Motor neuron (in vitro differentiated cells): ENCODE results near the gene MCFD2. TPM values are rescaled to one million over a fixed set of nuclear protein-coding genes. Genes with fewer than 3 reads are reported as not detected.
"Not testable (repeated sequence)": the region's sequence is repeated elsewhere in the genome, so short reads cannot be mapped to it uniquely, and the experiment has no call there.

Experiments used
- ATAC-seq, 8 experiments: fragments of 200-7000 bp; cut with Tn5 transposase; replicated peaks in 6 of 8; 2 replicates each; pipeline ENCODE4 v1.8.0; 2021; ENCODE audit warnings: mild to moderate bottlenecking in 8 of 8, moderate library complexity in 8 of 8
- H3K27ac ChIP-seq, 2 donors: fragments of 250-450 bp; sonication (Bioruptor Pico); 2 replicates each; pipeline ENCODE4 v1.9.0; 2021; ENCODE audit warnings: antibody characterized with exemption in 2 of 2, mild to moderate bottlenecking in 2 of 2, moderate library complexity in 1 of 2
- H3K4me1 ChIP-seq, 2 donors: fragments of 250-450 bp; sonication (Bioruptor Pico); replicated peaks in 1 of 2; 2 replicates each; pipeline ENCODE4 v1.6.1; 2021; ENCODE audit warnings: antibody characterized with exemption in 2 of 2, mild to moderate bottlenecking in 2 of 2, moderate library complexity in 1 of 2
- H3K4me3 ChIP-seq, 5 donors: fragments of 250-450 bp; sonication (Bioruptor Pico); 2 replicates each; pipeline ENCODE4 v1.9.0; 2021; ENCODE audit warnings: antibody characterized with exemption in 5 of 5, mild to moderate bottlenecking in 5 of 5, moderate library complexity in 4 of 5
- WGBS, 10 experiments: fragments of 450-650 bp; shearing (Covaris generic); methylation state at CpG; one replicate each; pipeline ENCODE4 v1.0.0; 2022; 5-methylcytosine and 5-hydroxymethylcytosine counted together
- in situ Hi-C, 9 experiments: fragments of 400-800 bp; cut with MboI; loops; one replicate each; pipeline ENCODE4 v1.15.0; 2021; ENCODE audit warnings: low sequenced_read_pairs in 9 of 9, low pct_unique_long_range_greater_than_20kb in 2 of 9; ENCODE audit not compliant: unreplicated experiment in 9 of 9
- total RNA-seq, 8 experiments: library from RNA; unstranded; fragments of 300-600 nt; gene quantifications; 2 replicates each; pipeline versions ENCODE4 v1.2.3 to v1.2.4, GENCODE V29; 2022

The MCFD2 gene
- total RNA-seq, 8 experiments from 2014 or later, result 45.4 to 119 (median 55.8) TPM

DNA sequence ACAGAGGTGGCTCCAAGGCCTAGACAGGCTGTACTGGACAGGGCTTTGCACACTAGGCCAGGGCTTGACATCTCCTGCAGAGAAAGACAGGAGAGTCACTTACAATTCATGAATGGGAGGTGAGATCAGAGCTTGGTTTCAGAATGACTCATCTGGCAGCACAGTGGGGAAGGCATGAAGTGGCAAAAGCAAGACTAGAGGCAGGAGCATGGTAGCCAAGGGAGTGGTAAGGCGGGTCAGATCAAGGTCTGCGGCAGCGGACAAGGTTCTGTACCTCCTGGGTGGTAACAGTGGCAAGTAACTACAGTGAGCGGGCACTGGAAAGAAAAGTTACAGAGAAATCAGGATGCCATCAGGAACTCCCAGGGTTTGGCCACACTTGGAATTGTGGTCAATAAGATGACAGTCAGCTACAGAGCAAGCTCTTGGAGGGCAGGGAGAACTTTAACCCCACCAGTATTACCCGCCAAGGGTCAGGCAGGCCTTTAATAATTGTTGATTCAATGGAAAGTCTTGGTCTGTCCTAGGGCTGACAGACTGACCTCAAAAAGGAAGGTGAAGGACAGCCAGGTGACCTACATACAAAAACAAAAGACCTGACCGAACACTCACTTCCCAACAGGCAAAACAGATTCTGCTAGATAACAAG, 5.7 kb downstream of the MCFD2 start:
- Histone ChIP-seq H3K4me1 (peaks cover 10 to 11% of the 10 kb centered on the region in 2 donors), H3K27ac (no peak overlapping the region), H3K4me3 (no peak overlapping the region)
- peak in 7 of 8 experiments; percentile 59 to 94 (median 88) for ATAC-seq
- in situ Hi-C loops, result loop anchor here in 1 of 9 experiments (25.0 kb wide), 1 partner anchor 1273 kb away; no protein-coding TSS in a partner anchor
- WGBS, 10 experiments, result 72 to 100% (median 91%) methylated on average over 1 to 5 of the region's 6 CpGs; no CpG with 5 or more reads in 4 of the 10 experiments

DNA sequence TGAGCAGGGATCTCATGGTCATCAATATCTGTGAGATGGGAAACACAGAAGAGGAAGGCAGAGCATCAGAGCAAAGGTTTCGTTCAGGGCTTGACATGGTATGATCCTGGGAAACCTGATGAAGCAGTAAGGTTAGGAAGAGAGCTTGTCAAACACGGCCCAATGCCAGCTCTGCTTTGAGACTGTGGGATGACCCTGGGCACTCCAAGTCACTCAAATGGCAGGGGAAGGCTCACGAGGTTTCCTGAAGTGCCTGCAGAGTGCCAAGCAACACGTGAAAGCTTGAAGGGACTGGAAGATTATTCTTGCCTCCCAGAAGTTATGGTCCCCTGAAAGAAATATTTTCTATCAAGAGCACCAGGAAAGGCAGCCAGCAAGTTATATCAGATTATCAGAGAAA, 6.5 kb downstream of the MCFD2 start:
- Histone ChIP-seq H3K27ac (no peak overlapping the region), H3K4me3 (no peak overlapping the region), H3K4me1 (peaks cover 6% of the 10 kb centered on the region in 2 donors)
- no peak for ATAC-seq
- WGBS, 10 experiments, result 17 to 100% (median 83%) methylated on average over 1 to 4 of the region's 4 CpGs; no CpG with 5 or more reads in 3 of the 10 experiments
- in situ Hi-C loops, result loop anchor here in 1 of 9 experiments (25.0 kb wide), 1 partner anchor 1272 kb away; no protein-coding TSS in a partner anchor

DNA sequence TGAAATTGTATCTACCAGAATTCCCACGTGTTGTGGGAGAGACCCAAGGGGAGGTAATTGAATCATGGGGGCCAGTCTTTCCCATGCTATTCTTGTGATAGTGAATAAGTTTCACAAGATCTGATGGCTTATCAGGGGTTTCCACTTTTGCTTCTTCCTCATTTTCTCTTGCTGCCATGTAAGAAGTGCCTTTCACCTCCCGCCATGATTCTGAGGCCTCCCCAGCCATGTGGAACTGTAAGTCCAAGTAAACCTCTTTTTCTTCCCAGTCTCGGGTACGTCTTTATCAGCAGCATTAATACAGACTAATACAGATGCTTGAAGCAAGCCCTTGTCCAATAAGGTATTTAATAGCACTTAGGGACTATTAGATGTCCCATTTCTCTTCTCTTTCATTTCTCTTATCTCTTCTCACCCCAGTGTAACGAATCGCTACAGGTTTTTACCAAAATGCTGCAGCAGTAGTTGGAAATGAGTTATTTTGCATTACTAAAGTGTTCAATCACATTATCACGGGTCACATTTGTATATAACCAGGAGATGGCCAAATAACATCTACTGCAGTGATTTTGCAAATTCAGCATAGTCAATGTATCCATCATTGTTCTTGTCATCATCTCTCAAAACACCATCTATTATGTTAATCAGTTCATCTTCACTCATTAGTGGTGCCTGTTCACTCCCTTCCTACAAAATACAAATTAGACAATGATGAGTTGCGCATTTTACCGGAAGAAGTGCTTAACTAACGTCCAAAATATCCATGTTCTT, 10.5 kb downstream of the MCFD2 start:
- H3K4me1 ChIP-seq, H3K27ac ChIP-seq, H3K4me3 ChIP-seq, ATAC-seq: not testable (repeated sequence)
- 72 to 100% (median 90%) methylated on average over 1 to 10 of the region's 10 CpGs for WGBS, 10 experiments
- in situ Hi-C loops, result loop anchor here in 1 of 9 experiments (25.0 kb wide), 1 partner anchor 1268 kb away; no protein-coding TSS in a partner anchor

DNA sequence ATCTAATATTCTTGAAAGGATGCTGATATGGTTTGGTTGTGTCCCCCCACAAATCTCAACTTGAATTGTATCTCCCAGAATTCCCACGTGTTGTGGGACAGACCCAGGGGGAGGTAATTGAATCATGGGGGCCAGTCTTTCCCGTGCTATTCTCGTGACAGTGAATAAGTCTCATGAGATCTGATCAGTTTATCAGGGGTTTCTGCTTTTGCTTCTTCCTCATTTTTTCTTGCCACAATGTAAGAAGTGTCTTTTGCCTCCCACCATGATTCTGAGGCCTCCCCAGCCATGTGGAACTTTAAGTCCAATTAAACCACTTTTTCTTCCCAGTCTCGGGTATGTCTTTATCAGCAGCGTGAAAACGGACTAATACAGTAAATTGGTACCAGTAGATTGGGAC, 12.6 kb downstream of the MCFD2 start:
- in situ Hi-C loops, result loop anchor here in 1 of 9 experiments (25.0 kb wide), 1 partner anchor 1266 kb away; no protein-coding TSS in a partner anchor
- ATAC-seq, H3K4me3 ChIP-seq, H3K27ac ChIP-seq, H3K4me1 ChIP-seq: not testable (repeated sequence)
- WGBS, 10 experiments, result 67 to 100% (median 88%) methylated on average over 3 to 4 of the region's 6 CpGs; no CpG with 5 or more reads in 4 of the 10 experiments

DNA sequence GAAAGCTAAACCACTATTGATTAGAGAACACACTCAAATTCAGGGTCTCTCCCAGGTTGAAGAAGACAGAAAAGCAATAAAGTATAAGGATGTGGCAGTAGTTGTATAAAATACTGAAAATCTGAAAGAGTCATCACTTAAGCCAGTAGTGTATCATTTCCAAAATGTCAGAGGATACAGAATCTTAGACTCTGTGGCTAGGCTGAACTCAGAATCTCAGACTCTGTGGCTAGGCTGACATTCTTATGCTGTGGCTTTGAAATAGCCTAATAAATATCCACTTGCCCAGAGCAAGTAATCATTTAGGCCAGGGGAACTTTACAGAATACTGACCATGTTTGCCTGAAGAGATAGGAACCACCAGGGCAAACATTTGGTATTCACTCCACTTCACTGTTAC, 13.1 kb downstream of the MCFD2 start:
- in situ Hi-C loops, result loop anchor here in 1 of 9 experiments (25.0 kb wide), 1 partner anchor 1265 kb away; no protein-coding TSS in a partner anchor
- Histone ChIP-seq H3K4me1 (no peaks in the 10 kb centered on the region), H3K27ac (no peak overlapping the region), H3K4me3 (no peak overlapping the region)
- no peak for ATAC-seq

DNA sequence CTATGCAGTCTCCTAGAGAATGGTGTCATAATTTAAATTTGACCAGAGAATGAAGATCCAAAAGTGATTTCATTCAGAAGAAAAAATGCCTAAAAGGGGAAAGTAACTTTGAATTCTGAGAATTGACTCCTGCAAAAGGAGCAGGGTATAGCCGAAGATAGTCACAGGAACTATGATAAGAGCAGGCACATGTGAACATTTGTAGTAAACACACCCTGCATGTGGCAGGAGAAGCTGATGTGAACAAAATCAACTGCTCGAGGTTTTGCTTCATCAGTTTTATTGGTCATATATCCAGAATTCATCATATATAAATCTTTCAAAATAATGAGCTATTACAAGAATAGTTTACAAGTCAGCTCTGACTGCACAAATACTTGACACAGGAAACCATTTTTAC, 14.0 kb downstream of the MCFD2 start:
- ATAC-seq, result no peak
- 58 to 100% (median 98%) methylated on average over 1 to 2 of the region's 2 CpGs for WGBS, 10 experiments
- Histone ChIP-seq H3K4me1 (no peaks in the 10 kb centered on the region), H3K27ac (no peak overlapping the region), H3K4me3 (no peak overlapping the region)
- in situ Hi-C loops, result loop anchor here in 1 of 9 experiments (25.0 kb wide), 1 partner anchor 1264 kb away; no protein-coding TSS in a partner anchor

DNA sequence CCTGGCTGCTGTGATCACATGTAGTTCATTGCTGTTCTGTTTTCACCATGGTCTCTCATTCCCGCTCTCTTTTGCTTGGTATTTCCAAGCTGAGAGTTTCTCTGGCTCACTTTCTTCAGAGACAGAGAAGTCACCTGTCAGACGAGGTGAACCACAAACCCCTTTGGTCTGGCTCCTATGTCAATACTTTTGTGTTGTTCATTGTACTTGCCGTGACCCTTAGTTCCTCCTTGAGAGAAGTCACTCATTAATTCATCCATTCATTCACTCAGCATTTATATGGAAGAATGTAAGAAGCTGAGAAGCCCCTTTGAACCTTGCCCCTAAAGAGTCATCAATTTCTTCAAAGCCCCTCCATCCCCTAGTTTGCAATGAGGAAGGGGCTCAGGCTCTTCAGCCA, 15.2 kb downstream of the MCFD2 start:
- no peak overlapping the region for H3K4me3 ChIP-seq
- no peak for ATAC-seq
- WGBS, 10 experiments, result 0 to 94% (median 83%) methylated on average over 1 to 3 of the region's 3 CpGs; no CpG with 5 or more reads in 2 of the 10 experiments
- no peak overlapping the region for H3K27ac ChIP-seq
- in situ Hi-C loops, result loop anchor here in 1 of 9 experiments (25.0 kb wide), 1 partner anchor 1263 kb away; no protein-coding TSS in a partner anchor
- H3K4me1 ChIP-seq, result no peaks in the 10 kb centered on the region

DNA sequence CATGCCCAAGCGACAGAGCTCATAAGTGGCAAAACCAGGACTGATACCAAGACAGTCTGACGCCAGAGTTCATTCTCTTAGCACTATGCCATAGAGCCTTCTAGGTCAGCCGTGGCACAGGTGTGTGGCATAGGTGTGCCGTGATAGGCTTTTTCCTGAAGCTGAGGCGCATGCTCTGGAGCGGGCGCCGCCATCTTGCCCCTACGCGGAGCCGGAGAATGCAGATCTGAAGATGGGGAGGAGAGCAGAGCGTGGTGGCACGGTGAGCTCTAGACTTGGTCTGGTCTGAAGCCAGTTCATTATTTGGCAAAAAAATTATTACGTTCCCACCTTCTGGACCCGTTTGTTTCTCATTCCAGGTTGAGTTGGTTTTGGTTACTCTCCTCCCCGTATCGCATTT, 16.6 kb downstream of the MCFD2 start:
- H3K4me3 ChIP-seq, result no peak overlapping the region
- no peak for ATAC-seq
- WGBS, 10 experiments, result 82 to 100% (median 94%) methylated on average over 1 to 13 of the region's 17 CpGs
- no peak overlapping the region for H3K27ac ChIP-seq
- in situ Hi-C loops, result no loop called here
- no peaks in the 10 kb centered on the region for H3K4me1 ChIP-seq

DNA sequence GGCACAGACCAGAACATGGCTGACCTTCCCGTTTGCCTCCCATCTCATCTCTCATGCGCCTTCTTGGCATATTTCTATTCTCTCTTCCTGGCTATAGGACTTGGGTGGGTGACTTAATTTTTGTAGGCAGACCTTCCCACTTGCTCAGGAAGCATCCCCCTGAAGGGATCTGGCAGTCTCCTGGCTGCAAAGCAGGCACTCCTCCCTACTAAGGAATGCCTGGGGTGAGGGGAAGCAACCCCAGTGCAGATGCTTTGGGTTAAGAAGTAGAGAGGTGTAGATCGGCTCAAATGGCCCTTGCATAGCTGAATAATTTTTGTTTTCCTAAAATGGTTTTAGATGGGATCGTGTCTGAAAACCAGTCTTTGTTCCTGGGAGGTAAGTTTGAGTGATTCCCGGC, 17.6 kb downstream of the MCFD2 start:
- Histone ChIP-seq H3K27ac (no peak overlapping the region), H3K4me3 (no peak overlapping the region), H3K4me1 (no peaks in the 10 kb centered on the region)
- WGBS, 10 experiments, result 47 to 100% (median 82%) methylated on average over 1 to 3 of the region's 5 CpGs; no CpG with 5 or more reads in 2 of the 10 experiments
- in situ Hi-C loops, result no loop called here
- ATAC-seq, result peak in 3 of 8 experiments; percentile 88 to 96 (median 92)

DNA sequence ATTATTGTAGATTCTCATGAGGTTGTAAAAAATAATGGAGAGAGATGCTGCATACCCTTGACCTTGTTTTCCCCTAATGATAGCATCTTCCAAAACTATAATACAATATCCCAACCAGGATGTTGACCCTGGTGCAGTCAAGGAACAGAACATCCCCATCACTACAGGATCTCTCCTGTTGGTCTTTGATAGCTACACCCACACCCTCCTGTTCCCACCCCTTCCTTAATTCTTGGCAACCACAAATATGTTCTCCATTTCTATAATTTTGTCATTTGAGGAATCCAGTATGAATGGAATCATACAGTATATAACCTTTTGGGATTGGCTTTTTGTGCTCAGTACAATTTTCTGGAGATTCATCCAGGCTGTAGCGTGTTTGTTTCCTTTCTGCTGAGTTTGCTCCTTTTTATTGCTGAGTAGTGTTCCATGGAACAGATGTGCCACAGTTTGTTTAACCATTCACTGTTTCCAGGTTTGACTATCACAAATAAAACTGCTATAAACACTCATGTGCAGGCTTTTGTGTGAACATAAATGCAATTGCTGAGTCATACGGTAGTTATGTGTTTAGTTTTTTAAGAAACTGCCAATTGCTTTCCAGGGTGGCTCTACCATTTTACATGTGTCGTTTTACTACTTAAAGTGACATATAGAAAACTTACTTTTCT, 22.2 kb downstream of the MCFD2 start:
- no peak for ATAC-seq
- H3K4me1 ChIP-seq, result peaks cover 3 to 4% of the 10 kb centered on the region in 2 donors
- no peak overlapping the region for H3K4me3 ChIP-seq
- 52 to 100% (median 89%) methylated on average over 1 to 3 of the region's 3 CpGs for WGBS, 10 experiments
- H3K27ac ChIP-seq, result no peak overlapping the region
- in situ Hi-C loops, result no loop called here

DNA sequence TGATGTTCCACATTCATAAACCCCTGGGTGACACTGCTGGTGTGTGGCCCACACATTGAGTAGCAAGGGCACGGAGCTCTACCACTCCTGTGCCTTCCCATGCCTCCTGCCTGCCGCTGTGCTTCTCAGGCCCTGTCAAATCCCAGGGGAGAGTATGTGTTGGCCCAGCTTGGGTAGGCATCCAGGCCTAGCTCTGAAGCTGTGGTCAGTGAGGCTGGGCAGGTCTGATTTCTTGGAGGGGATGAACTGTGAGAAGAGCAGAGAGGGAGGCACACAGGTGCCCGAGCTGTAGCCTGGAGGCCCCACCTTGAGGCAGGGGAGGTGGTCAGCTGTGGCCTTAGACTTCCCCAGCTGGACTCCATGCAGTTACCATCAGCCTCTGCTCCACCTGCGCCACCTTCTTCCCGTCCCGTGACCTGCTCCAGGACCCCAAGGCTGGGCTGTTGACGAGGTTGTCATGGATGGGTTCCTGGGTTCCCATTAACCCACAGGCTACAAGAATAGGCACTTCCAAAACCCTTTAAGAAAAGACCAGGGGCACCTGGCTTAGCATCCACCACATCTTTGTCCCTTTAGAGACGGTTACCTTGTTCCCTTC, 23.6 kb downstream of the MCFD2 start:
- ATAC-seq, result no peak
- Histone ChIP-seq H3K27ac (no peak overlapping the region), H3K4me1 (peaks cover 3 to 4% of the 10 kb centered on the region in 2 donors), H3K4me3 (no peak overlapping the region)
- WGBS, 10 experiments, result 63 to 100% (median 93%) methylated on average over 2 to 5 of the region's 8 CpGs; no CpG with 5 or more reads in 5 of the 10 experiments
- in situ Hi-C loops, result no loop called here

DNA sequence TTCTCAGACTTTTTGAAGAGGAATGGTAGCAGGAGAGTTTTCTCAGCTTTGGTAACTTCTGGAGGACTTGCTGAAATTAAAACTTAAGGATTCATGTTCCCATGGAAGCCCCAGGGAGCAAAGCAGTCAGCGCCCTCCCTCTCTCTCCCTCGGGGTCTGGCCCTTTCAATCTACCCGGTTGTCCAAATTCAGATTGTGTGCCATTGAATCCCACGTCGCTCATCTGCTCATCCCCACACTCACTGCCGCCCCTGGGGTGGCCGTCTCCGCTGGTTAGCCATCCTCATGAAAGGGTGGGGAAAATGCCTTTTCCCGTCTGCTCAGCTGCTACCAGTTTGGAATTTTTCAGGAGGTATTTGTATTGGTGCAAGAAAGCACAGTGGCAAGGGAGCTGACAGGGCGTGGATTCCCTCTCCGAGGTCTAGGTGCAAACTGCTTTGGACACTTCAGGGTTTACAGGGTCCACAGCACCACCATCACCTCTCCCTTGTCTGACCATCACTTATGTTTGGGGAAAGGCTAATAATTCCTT, 27.1 kb downstream of the MCFD2 start:
- in situ Hi-C loops, result no loop called here
- no peak overlapping the region for H3K27ac ChIP-seq

More for the DNA sequence above, 27.1 kb downstream of the MCFD2 start:
- 68 to 100% (median 84%) methylated on average over 1 to 8 of the region's 11 CpGs; no CpG with 5 or more reads in 4 of the 10 experiments for WGBS, 10 experiments
- Histone ChIP-seq H3K4me3 (no peak overlapping the region), H3K4me1 (peaks cover 3 to 4% of the 10 kb centered on the region in 2 donors)
- peak in 6 of 8 experiments; percentile 27 to 44 (median 36) for ATAC-seq
